GM18951 (cell line): ENCODE measurements around the gene LRCH2.

Source experiments
- POLR2A ChIP-seq: IDR thresholded peaks from 4 replicates; pipeline ENCODE4 v1.6.1; 2011; ENCODE audit warnings: mild to moderate bottlenecking; ENCODE audit not compliant: insufficient read length, insufficient read depth; ENCODE audit errors: extremely low read depth
- in situ Hi-C: fragments of 300-500 bp; cut with MboI; formaldehyde crosslinking; loops from one replicate; pipeline ENCODE4 v1.12.0; 2022; ENCODE audit warnings: low sequenced_read_pairs, mixed read lengths, inconsistent platforms; ENCODE audit not compliant: unreplicated experiment

The LRCH2 gene

GRCh38 chrX:115233497-115234455 lies at the start of gene LRCH2:
LRCH2 (minus strand) TSS chrX:115234096; CDS start chrX:115234041, 55 bp downstream.
- in situ Hi-C loops, result no loop called here
- no peak for TF ChIP-seq POLR2A

GRCh38 chrX:115269051-115269683 lies 35.3 kb upstream of the LRCH2 start:
- TF ChIP-seq POLR2A, result no peak
- in situ Hi-C loops, result no loop called here

GRCh38 chrX:115268421-115268820 lies 34.5 kb upstream of the LRCH2 start:
- in situ Hi-C loops, result no loop called here
- TF ChIP-seq POLR2A, result no peak

- in situ Hi-C loops, result no loop called here
- TF ChIP-seq POLR2A, result no peak
Measured at GRCh38 chrX:115266300-115266699, 32.4 kb upstream of the LRCH2 start.

GRCh38 chrX:115264009-115264408 lies 30.1 kb upstream of the LRCH2 start:
- no peak for TF ChIP-seq POLR2A
- in situ Hi-C loops, result no loop called here

- no peak for TF ChIP-seq POLR2A
- in situ Hi-C loops, result no loop called here
Measured at GRCh38 chrX:115261148-115261547, 27.3 kb upstream of the LRCH2 start.

- in situ Hi-C loops, result no loop called here
Measured at GRCh38 chrX:115260330-115260729, 26.4 kb upstream of the LRCH2 start.

GRCh38 chrX:115259238-115259875 lies 25.5 kb upstream of the LRCH2 start:
- in situ Hi-C loops, result no loop called here
- no peak for TF ChIP-seq POLR2A

More at GRCh38 chrX:115260330-115260729, 26.4 kb upstream of the LRCH2 start:
- TF ChIP-seq POLR2A, result no peak

- no peak for TF ChIP-seq POLR2A
- in situ Hi-C loops, result no loop called here
Measured at GRCh38 chrX:115257711-115258110, 23.8 kb upstream of the LRCH2 start.

GRCh38 chrX:115255003-115255402 lies 21.1 kb upstream of the LRCH2 start:
- in situ Hi-C loops, result no loop called here
- no peak for TF ChIP-seq POLR2A

- TF ChIP-seq POLR2A, result no peak
- in situ Hi-C loops, result no loop called here
Measured at GRCh38 chrX:115251458-115252233, 17.8 kb upstream of the LRCH2 start.

- no peak for TF ChIP-seq POLR2A
- in situ Hi-C loops, result no loop called here
Measured at GRCh38 chrX:115237056-115237455, 3.2 kb upstream of the LRCH2 start.

GRCh38 chrX:115236560-115236959 lies 2.7 kb upstream of the LRCH2 start:
- in situ Hi-C loops, result no loop called here
- TF ChIP-seq POLR2A, result no peak

- in situ Hi-C loops, result no loop called here
Measured at GRCh38 chrX:115234461-115234860, 565 bp upstream of the LRCH2 start.

More at GRCh38 chrX:115234461-115234860, 565 bp upstream of the LRCH2 start:
- no peak for TF ChIP-seq POLR2A
